Prostate gland (tissue), 2 donors: ENCODE results near the gene PUM2.

ENCODE experiments used
- CTCF ChIP-seq, 4 experiments: fragments of 200-600 bp in 2 of 4; fragments of 450-650 bp in 2 of 4; sonication (generic) in 2 of 4; IDR thresholded peaks; 1 replicate in 3 of 4; 2 replicates in 1 of 4; pipeline ENCODE4 v1.5.1; 2016 to 2019; ENCODE audit warnings: antibody characterized with exemption in 4 of 4, mild to moderate bottlenecking in 2 of 4, moderate library complexity in 2 of 4
- POLR2A ChIP-seq: fragments of 450-650 bp; IDR thresholded peaks from one replicate; pipeline ENCODE4 v1.6.1; 2016; ENCODE audit warnings: antibody characterized with exemption, mild to moderate bottlenecking
- POLR2AphosphoS5 ChIP-seq: sonication (generic); formaldehyde crosslinking; IDR thresholded peaks from one replicate; pipeline ENCODE4 v1.6.1; 2017; ENCODE audit warnings: antibody characterized with exemption

GRCh38 chr2:20377741-20378140, 27.1 kb upstream of the PUM2 start:
- TF ChIP-seq POLR2A (no peak), CTCF (IDR thresholded peaks at IDR 0.05) (no peak), POLR2AphosphoS5 (no peak)
